ENCODE data around the gene ZNF830.

DNA sequence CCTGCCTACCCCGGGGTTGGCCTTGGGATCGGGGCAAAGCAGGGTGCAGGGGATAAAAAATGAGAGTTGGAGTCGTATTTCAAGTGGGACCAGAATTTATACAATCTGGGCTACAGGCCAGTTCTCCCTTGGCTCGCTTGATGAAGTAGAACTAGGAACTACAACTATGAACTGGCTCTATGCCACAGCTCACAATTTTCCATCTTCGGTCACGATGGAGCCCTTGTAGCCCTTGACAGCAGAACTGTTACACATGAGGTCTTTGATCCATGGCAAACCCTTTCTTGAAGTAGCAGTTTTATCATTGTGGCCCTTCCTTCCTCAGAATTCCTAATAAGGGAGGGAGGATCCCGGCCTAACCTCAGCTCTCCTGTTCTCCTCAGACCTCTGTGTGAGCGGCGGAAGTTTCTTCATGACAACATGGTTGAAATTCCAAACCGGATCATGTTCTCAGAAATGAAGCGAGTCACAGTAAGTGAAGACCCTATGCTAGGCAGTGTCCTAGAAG, 36.1 kb downstream of the ZNF830 start:
- TF ChIP-seq, protein P1, sequence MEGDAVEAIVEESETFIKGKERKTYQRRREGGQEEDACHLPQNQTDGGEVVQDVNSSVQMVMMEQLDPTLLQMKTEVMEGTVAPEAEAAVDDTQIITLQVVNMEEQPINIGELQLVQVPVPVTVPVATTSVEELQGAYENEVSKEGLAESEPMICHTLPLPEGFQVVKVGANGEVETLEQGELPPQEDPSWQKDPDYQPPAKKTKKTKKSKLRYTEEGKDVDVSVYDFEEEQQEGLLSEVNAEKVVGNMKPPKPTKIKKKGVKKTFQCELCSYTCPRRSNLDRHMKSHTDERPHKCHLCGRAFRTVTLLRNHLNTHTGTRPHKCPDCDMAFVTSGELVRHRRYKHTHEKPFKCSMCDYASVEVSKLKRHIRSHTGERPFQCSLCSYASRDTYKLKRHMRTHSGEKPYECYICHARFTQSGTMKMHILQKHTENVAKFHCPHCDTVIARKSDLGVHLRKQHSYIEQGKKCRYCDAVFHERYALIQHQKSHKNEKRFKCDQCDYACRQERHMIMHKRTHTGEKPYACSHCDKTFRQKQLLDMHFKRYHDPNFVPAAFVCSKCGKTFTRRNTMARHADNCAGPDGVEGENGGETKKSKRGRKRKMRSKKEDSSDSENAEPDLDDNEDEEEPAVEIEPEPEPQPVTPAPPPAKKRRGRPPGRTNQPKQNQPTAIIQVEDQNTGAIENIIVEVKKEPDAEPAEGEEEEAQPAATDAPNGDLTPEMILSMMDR (IDR thresholded peaks at IDR 0.05) = no peak
- TF ChIP-seq EZH2 (IDR thresholded peaks at IDR 0.05) (no peak), EZH2phosphoT487 (IDR thresholded peaks at IDR 0.05) (no peak)
